ENCODE results near the gene NRP1. TPM values are rescaled to one million over a fixed set of nuclear protein-coding genes. Genes with fewer than 3 reads are reported as not detected.

NRP1 gene
- total RNA-seq, 1 experiment from 2014 or later: 555 TPM

DNA sequence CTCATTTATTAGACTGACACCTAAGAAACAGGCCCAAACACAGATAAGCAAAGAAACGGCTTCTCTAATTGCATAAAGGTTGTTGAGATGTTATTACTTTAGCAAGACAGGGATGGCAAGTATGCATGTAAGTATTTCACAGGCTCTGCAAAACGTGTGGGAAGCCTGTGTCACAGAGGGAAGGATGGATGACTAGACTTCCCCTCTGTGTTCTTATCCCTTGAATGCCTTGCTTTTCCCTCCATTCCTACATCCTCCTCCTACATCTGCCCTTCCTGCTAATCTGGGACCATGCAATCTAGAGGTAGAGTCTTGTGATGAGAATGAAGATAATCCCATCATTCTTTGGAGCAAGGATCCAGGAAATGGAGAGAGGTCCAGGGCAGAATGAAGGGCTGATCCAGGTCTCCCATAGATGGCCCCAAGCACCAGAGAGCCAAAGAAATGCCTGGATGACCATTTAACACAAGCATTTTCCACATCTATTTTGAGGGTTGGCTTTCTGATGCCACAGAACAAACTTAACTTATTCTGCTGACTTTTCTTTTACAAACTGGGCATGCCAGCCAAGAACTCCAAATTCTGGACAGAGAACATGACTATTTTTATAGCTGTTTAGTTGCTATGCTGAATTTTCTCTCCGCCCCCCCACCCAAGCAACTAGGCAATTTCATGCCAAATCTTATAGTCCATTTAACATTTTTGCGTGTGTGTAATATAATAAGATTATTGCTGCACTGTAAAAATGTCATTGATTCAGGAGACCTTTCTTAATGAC is 48.1 kb downstream of the NRP1 start:
- TF ChIP-seq EZH2phosphoT487 (IDR thresholded peaks at IDR 0.05; ENCODE audit: borderline replicate concordance, low read length): no peak
- TF ChIP-seq EZH2 (IDR thresholded peaks at IDR 0.05; ENCODE audit: low read length, unreplicated experiment): no peak
- TF ChIP-seq, protein P1, sequence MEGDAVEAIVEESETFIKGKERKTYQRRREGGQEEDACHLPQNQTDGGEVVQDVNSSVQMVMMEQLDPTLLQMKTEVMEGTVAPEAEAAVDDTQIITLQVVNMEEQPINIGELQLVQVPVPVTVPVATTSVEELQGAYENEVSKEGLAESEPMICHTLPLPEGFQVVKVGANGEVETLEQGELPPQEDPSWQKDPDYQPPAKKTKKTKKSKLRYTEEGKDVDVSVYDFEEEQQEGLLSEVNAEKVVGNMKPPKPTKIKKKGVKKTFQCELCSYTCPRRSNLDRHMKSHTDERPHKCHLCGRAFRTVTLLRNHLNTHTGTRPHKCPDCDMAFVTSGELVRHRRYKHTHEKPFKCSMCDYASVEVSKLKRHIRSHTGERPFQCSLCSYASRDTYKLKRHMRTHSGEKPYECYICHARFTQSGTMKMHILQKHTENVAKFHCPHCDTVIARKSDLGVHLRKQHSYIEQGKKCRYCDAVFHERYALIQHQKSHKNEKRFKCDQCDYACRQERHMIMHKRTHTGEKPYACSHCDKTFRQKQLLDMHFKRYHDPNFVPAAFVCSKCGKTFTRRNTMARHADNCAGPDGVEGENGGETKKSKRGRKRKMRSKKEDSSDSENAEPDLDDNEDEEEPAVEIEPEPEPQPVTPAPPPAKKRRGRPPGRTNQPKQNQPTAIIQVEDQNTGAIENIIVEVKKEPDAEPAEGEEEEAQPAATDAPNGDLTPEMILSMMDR (conservative IDR thresholded peaks at IDR 0.05; ENCODE audit: low read depth, low read length): no peak
- BruUV-seq (replicated peaks): TSS peak; percentile 0
- 0 out of 2 replicates have a peak overlapping the region, but pooled peaks have one; percentile 0 for H3K9ac ChIP-seq (ENCODE audit: low read length)
- DNase-seq (no peak), ATAC-seq (no peak)
- ChIA-PET CTCF (interaction anchor here (0.8 to 1.9 kb wide), 4 partner anchors 12 to 93 kb away, joined by 3 to 13 read pairs (median 8); no protein-coding TSS in a partner anchor), POLR2A (ENCODE audit: unreplicated experiment) (interaction anchor here (0.6 to 1.1 kb wide), 5 partner anchors 13 to 667 kb away, joined by 3 to 9 read pairs (median 5); no protein-coding TSS in a partner anchor)
- H3K4me3 ChIP-seq (ENCODE audit: low read length): no peak overlapping the region
- no peak overlapping the region for H2AFZ ChIP-seq (ENCODE audit: low read length)
- no peaks in the 10 kb centered on the region for H3K9me2 ChIP-seq (replicated peaks; ENCODE audit: low read length)
- intact Hi-C loops (cut with micrococcal nuclease): loop anchor here (2.0 kb wide), 1 partner anchor 40 kb away; no protein-coding TSS in a partner anchor
- H3K36me3 ChIP-seq (ENCODE audit: low read depth, low read length): peaks cover 81% of the 10 kb centered on the region
- peaks cover 99% of the 10 kb centered on the region for H3K79me2 ChIP-seq (ENCODE audit: low read length)
- H3F3A ChIP-seq (ENCODE audit: low read length, unreplicated experiment): peaks cover 10% of the 10 kb centered on the region
- H4K20me1 ChIP-seq (ENCODE audit: low read length): no peaks in the 10 kb centered on the region; the same call in 1 of the 2 replicates
- H3K27me3 ChIP-seq (ENCODE audit: low read length): no peaks in the 10 kb centered on the region
- peaks cover 53% of the 10 kb centered on the region for H3K4me1 ChIP-seq (ENCODE audit: insufficient read depth, low read length)
- H3K27ac ChIP-seq (ENCODE audit: low read length): peak overlapping the region; percentile 28
- peak overlapping the region; percentile 1 for H3K4me2 ChIP-seq (ENCODE audit: low read length)
- no peaks in the 10 kb centered on the region for H3K9me3 ChIP-seq (ENCODE audit: low read length)

DNA sequence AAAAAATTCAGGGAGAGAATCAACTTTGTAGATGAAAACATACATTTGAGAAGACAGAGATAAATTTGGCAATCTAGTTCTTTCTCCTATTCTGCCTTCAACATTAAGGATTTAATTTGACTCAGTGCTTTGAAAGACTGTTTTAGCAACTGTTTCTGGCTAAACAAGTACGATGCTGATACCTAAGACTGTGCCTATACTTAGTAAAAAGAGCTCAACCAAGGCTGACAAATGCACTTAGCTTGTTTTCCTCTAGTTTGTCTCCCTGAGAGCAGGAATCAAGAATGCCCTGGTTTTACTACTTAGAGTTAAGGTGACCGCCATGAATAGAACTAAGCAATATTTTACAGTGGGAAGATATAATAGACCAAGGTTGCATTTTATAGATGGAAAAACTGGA is 49.5 kb downstream of the NRP1 start:
- peaks cover 39% of the 10 kb centered on the region for H3K4me1 ChIP-seq (ENCODE audit: insufficient read depth, low read length)
- no peak overlapping the region for H2AFZ ChIP-seq (ENCODE audit: low read length)
- no peak overlapping the region for H3K9ac ChIP-seq (ENCODE audit: low read length)
- no peak overlapping the region for H3K4me2 ChIP-seq (ENCODE audit: low read length)
- intact Hi-C loops (cut with micrococcal nuclease): no loop called here
- TF ChIP-seq, protein P1 (conservative IDR thresholded peaks at IDR 0.05; ENCODE audit: low read depth, low read length): no peak
- TF ChIP-seq EZH2phosphoT487 (IDR thresholded peaks at IDR 0.05; ENCODE audit: borderline replicate concordance, low read length): no peak
- TF ChIP-seq EZH2 (IDR thresholded peaks at IDR 0.05; ENCODE audit: low read length, unreplicated experiment): no peak
- H3K27me3 ChIP-seq (ENCODE audit: low read length): no peaks in the 10 kb centered on the region
- H3K9me3 ChIP-seq (ENCODE audit: low read length): no peaks in the 10 kb centered on the region
- ATAC-seq: no peak
- peaks cover 97% of the 10 kb centered on the region for H3K79me2 ChIP-seq (ENCODE audit: low read length)
- BruUV-seq (replicated peaks): no TSS peak
- no peaks in the 10 kb centered on the region; the same call in 1 of the 2 replicates for H4K20me1 ChIP-seq (ENCODE audit: low read length)
- H3F3A ChIP-seq (ENCODE audit: low read length, unreplicated experiment): no peaks in the 10 kb centered on the region
- no peak overlapping the region for H3K4me3 ChIP-seq (ENCODE audit: low read length)
- DNase-seq: no peak
- H3K36me3 ChIP-seq (ENCODE audit: low read depth, low read length): peaks cover 81% of the 10 kb centered on the region
- POLR2A ChIA-PET (ENCODE audit: unreplicated experiment): interaction anchor here (0.5 kb wide), 1 partner anchor 11 kb away, joined by 3 read pairs; no protein-coding TSS in a partner anchor
- CTCF ChIA-PET: no interaction called here
- no peaks in the 10 kb centered on the region for H3K9me2 ChIP-seq (replicated peaks; ENCODE audit: low read length)
- H3K27ac ChIP-seq (ENCODE audit: low read length): no peak overlapping the region

Measured in PC-3 (cell line).